ENCODE measurements around the gene CFAP43.

Gene CFAP43

DNA sequence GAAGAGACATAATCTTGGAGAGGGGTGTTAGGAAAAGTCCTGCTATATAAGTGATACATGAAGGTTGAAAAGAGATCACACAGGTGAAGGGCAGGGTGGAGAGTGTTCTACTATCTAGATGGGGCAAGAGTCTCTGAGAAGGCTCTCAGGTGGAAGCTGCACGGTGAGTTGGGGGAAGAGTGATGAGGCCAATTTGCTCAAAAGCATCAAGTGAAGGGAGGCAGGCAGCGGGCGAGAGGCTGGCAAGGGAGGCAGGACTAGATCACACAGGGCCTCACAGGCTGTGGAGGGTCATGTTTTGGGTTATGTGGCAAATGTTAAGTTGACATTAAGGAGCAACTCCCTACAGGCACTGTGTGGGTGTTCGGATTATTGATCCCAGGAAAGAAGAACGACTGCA lies 143.9 kb downstream of the CFAP43 start:
- no peak for DNase-seq

DNA sequence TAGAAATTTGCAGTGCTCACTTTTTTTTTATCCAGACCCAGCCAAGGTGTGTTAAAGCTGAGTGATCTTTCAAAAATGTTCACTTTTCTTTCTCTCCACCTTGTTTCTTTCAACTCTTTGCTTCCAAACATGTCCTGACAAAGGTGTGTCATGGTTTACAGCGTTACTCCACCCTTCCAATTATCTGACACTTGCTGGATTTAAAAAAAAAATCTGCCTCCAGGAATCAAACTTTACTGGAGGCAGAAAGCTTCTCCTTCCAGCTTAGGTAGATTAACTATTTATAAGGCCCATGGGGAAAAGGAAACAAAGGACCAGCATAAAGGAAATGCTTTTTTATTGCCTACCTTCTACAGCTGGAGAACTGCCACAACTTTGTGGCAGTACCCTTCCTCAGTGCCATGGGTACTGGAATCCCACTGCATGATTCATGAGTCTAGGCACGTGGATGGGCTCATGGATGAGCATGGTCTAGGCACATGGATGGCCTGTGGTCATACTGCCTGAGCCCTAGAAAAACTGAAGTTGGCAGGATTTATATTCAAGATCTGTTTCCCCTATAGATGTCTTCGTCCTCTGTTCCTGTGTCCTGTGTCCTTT lies 146.3 kb downstream of the CFAP43 start, which contains the start of gene COL17A1:
TSS of gene COL17A1 (minus strand) at position 80 of the 600 bp plus-strand sequence. CDS start 5,207 bp downstream, outside the sequence.
- DNase-seq, result no peak

DNA sequence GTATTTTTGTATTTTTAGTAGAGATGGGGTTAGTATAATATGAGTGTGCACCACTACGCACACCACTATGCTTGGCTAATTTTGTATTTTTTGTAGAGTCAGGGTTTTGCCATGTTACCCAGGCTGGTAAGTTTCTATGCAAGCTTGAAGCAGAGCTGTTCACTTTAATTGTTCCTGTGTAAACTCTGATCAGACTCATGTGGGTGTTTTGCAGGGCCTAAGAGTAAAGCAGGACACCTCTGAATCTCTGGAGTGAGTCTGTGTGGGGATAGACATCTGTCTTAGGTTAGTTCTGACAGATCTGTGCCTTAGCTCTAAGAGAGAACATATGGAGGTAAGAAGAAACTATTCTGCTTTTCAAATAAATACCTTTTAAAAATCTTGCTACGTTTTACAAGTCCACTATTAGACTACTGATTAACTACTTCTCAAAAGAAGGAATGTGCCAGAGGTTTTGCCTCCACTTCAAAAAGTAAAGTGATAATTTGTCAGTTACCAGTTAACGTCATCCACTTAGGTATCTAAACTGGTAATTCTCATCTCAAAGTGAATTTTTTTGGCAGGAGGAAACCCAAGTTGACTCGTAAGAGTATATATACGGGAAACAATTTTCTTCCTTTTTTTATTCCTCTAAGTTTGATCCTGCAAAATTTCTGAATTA lies 147.6 kb downstream of the CFAP43 start:
- DNase-seq, result no peak

DNA sequence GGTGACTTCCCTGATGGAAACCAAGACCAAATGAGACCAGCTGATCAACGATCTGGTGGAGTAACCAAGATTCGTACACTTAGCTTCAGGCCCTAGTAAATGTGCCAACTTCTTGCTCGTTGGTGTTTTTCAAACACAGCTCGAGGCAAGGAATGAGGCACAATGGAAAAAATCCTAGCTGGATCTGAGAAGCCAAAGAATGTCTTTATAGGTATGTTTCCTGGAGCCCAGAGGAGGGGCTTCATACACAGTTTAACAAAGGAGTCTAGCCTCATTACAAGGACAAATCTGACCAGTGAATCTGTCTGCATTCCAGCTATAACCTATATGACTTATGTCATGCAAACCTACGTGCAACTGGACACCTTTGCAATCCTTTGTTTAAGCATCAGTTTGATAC lies 150.2 kb downstream of the CFAP43 start:
- no peak for DNase-seq

DNA sequence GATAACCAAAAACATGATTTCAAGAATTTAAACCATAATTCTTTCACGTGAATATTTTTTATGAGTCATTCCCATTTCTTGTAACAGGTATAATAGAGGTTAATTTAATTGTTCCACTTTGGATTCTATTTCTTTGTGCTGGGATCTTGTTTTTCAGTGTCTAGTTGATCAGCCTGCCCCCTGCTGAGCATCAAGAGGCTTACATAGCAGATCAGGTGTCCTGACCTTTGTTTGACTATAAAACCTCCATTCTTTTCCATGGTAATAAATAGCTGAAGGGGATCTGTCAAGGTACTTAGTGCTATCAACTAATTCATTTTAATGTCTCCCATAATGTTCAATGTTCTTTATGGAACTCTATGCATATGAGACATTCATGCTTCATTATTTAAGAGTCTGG lies 151.4 kb downstream of the CFAP43 start:
- no peak for DNase-seq
